SU-DHL-6 (cell line): ENCODE results near the gene ADCY5.

Source experiments
- H2AFZ ChIP-seq: fragments of 200-600 bp; sonication (generic); 2 replicates; pipeline ENCODE4 v1.6.1; 2014; ENCODE audit warnings: low read depth, mild to moderate bottlenecking, moderate library complexity, mixed read lengths, antibody characterized with exemption, low read length; ENCODE audit not compliant: severe bottlenecking
- H3F3A ChIP-seq: fragments of 200-600 bp; shearing (Covaris generic); 2 replicates; pipeline ENCODE4 v1.6.0; 2016; ENCODE audit warnings: antibody characterized with exemption, mild to moderate bottlenecking; ENCODE audit not compliant: insufficient read depth
- H3K27ac ChIP-seq: fragments of 200-600 bp; sonication (generic); 2 replicates; pipeline ENCODE4 v1.5.1; 2016; ENCODE audit warnings: low read depth, mild to moderate bottlenecking, low read length, moderate library complexity, mixed read lengths
- H3K27me3 ChIP-seq: fragments of 200-600 bp; sonication (generic), shearing (Covaris generic); 2 replicates; pipeline ENCODE4 v1.6.0; 2014; ENCODE audit warnings: mild to moderate bottlenecking, low read length
- H3K36me3 ChIP-seq: fragments of 200-600 bp; sonication (generic); 2 replicates; pipeline ENCODE4 v1.6.1; 2014; ENCODE audit warnings: mild to moderate bottlenecking, low read length, mixed read lengths
- H3K4me2 ChIP-seq: fragments of 300-600, 200-600 bp; shearing (Covaris generic), sonication (generic); 2 replicates; pipeline ENCODE4 v1.6.0; 2014; ENCODE audit warnings: low read length, low read depth, mild to moderate bottlenecking; ENCODE audit not compliant: poor library complexity, severe bottlenecking
- H3K4me3 ChIP-seq: fragments of 200-600 bp; sonication (generic); 2 replicates; pipeline ENCODE4 v1.5.1; 2014; ENCODE audit warnings: antibody characterized with exemption, low read length, mild to moderate bottlenecking, mixed read lengths; ENCODE audit not compliant: insufficient read depth, poor library complexity, severe bottlenecking
- H3K79me2 ChIP-seq: fragments of 200-600 bp; sonication (generic); 2 replicates; pipeline ENCODE4 v1.6.1; 2014; ENCODE audit warnings: mild to moderate bottlenecking, low read length, moderate library complexity; ENCODE audit not compliant: insufficient read depth
- H3K9ac ChIP-seq: fragments of 200-600 bp; sonication (generic); 2 replicates; pipeline ENCODE4 v1.7.0; 2014; ENCODE audit warnings: mild to moderate bottlenecking, low read length
- H3K9me2 ChIP-seq: fragments of 200-600 bp; sonication (generic); replicated peaks from 2 replicates; pipeline ENCODE4 v1.6.1; 2014; ENCODE audit warnings: low read length; ENCODE audit not compliant: insufficient read depth
- H3K9me3 ChIP-seq: fragments of 200-600 bp; sonication (generic); 2 replicates; pipeline ENCODE4 v1.6.1; 2014; ENCODE audit warnings: low read length, mixed read lengths; ENCODE audit not compliant: insufficient read depth
- H4K20me1 ChIP-seq: fragments of 200-600 bp; sonication (generic); 2 replicates; pipeline ENCODE4 v1.6.1; 2014; ENCODE audit warnings: low read depth, mild to moderate bottlenecking, antibody characterized with exemption, low read length, moderate library complexity, mixed read lengths
- EZH2phosphoT487 ChIP-seq: fragments of 200-600 bp; sonication (generic), shearing (Covaris generic); conservative IDR thresholded peaks from 2 replicates; pipeline ENCODE4 v1.6.1; 2018; ENCODE audit warnings: mild to moderate bottlenecking, antibody characterized with exemption, low read length, moderate library complexity, mixed read lengths
- TF ChIP-seq, protein P1 (sequence below): fragments of 200-600 bp; sonication (generic); IDR thresholded peaks from one replicate; pipeline ENCODE4 v1.5.1; 2017; ENCODE audit warnings: antibody characterized with exemption, mild to moderate bottlenecking, low read length, moderate library complexity; ENCODE audit not compliant: insufficient read depth, poor library complexity, severe bottlenecking

The ADCY5 gene

DNA sequence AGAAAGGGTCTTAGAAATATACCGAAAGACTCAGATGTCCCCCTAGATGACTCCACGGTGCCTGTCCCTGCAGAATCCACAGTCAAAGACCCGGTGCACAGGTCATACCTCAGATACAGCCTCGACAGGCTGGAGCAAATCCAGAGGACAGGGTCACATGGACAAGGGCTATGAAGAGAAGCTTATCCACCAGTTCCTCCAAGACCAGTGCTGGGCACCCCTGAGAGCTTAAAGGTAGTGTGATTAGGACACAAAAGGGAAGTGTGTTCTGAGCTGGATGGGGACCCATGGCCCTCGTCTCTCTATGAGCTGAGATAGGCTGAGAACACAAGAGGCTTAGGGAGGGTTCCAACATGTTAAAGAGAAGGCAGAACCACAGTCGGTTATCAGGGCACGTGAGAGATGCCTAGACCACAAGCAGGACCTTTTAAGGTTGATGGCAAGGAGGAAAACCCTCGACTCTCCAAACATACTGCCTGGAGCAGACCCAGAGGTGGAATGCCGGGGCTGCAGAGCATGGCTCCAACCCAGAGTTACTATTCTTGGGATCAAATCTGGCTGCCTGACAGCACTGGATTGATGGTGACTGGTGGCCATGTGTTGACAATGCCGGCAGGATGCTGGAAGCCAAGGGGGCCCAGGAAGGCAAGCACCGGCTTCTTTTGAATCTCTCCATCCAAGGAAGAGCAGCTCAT, 46.9 kb downstream of the ADCY5 start:
- Histone ChIP-seq H3F3A (no peaks in the 10 kb centered on the region), H3K9me2 (no peaks in the 10 kb centered on the region), H3K27me3 (no peaks in the 10 kb centered on the region), H2AFZ (no peak overlapping the region), H3K27ac (no peak overlapping the region), H3K4me2 (no peak overlapping the region), H3K36me3 (no peaks in the 10 kb centered on the region), H3K4me3 (no peak overlapping the region), H3K9ac (no peak overlapping the region), H4K20me1 (no peaks in the 10 kb centered on the region), H3K79me2 (no peaks in the 10 kb centered on the region), H3K9me3 (no peaks in the 10 kb centered on the region)
- TF ChIP-seq, protein P1, sequence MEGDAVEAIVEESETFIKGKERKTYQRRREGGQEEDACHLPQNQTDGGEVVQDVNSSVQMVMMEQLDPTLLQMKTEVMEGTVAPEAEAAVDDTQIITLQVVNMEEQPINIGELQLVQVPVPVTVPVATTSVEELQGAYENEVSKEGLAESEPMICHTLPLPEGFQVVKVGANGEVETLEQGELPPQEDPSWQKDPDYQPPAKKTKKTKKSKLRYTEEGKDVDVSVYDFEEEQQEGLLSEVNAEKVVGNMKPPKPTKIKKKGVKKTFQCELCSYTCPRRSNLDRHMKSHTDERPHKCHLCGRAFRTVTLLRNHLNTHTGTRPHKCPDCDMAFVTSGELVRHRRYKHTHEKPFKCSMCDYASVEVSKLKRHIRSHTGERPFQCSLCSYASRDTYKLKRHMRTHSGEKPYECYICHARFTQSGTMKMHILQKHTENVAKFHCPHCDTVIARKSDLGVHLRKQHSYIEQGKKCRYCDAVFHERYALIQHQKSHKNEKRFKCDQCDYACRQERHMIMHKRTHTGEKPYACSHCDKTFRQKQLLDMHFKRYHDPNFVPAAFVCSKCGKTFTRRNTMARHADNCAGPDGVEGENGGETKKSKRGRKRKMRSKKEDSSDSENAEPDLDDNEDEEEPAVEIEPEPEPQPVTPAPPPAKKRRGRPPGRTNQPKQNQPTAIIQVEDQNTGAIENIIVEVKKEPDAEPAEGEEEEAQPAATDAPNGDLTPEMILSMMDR: no peak
- no peak for TF ChIP-seq EZH2phosphoT487

DNA sequence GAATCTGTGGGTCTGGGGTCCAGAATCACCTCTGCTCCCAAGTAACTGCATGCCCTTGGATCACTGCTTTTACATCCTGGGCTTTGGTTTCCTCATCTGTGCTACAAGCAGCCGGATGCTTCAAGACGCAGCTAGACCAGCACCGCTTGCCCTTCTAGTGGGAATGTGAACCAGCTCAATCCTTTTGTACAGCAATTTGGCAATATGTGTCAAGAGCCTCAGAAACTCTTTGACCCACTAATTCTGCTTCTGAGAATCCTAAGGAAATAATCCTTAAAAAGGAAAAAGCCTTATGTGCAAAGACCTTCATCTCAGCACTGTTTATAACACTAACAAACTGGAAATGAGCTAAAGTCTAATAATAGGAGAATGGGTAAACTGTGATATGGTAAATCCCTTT, 48.7 kb downstream of the ADCY5 start:
- no peaks in the 10 kb centered on the region for H4K20me1 ChIP-seq
- no peak overlapping the region for H2AFZ ChIP-seq
- H3K4me3 ChIP-seq: no peak overlapping the region
- no peak overlapping the region for H3K9ac ChIP-seq
- TF ChIP-seq EZH2phosphoT487: no peak
- TF ChIP-seq, protein P1: no peak
- no peaks in the 10 kb centered on the region for H3K9me3 ChIP-seq
- no peaks in the 10 kb centered on the region for H3K27me3 ChIP-seq
- no peaks in the 10 kb centered on the region for H3K36me3 ChIP-seq
- H3K27ac ChIP-seq: no peak overlapping the region
- no peaks in the 10 kb centered on the region for H3K9me2 ChIP-seq
- no peak overlapping the region for H3K4me2 ChIP-seq
- no peaks in the 10 kb centered on the region for H3K79me2 ChIP-seq
- H3F3A ChIP-seq: no peaks in the 10 kb centered on the region

GRCh38 chr3:123399653-123400052, 49.2 kb downstream of the ADCY5 start:
- Histone ChIP-seq H3K4me2 (no peak overlapping the region), H3K9me2 (no peaks in the 10 kb centered on the region), H3F3A (no peaks in the 10 kb centered on the region), H3K27me3 (no peaks in the 10 kb centered on the region), H3K9ac (no peak overlapping the region), H3K9me3 (no peaks in the 10 kb centered on the region), H3K36me3 (no peaks in the 10 kb centered on the region), H3K27ac (no peak overlapping the region), H3K79me2 (no peaks in the 10 kb centered on the region), H2AFZ (no peak overlapping the region), H3K4me3 (no peak overlapping the region), H4K20me1 (no peaks in the 10 kb centered on the region)
- TF ChIP-seq, protein P1: no peak
- TF ChIP-seq EZH2phosphoT487: no peak
